Neuronal stem cell (in vitro differentiated cells): ENCODE measurements around the gene CCDC47.

Source experiments
- DNase-seq: peaks from one replicate; pipeline ENCODE4 v3.0.0-alpha.2; 2013; ENCODE audit warnings: low spot score
- H2AFZ ChIP-seq: one replicate; pipeline ENCODE4 v1.6.1; 2013; ENCODE audit warnings: mild to moderate bottlenecking, low read length, inconsistent platforms
- H2AK5ac ChIP-seq: 2 replicates; pipeline ENCODE4 v1.6.1; 2013; ENCODE audit warnings: low read depth, mild to moderate bottlenecking, inconsistent platforms, low read length, moderate library complexity, mixed read lengths
- H2BK120ac ChIP-seq: 2 replicates; pipeline ENCODE4 v1.6.1; 2013; ENCODE audit warnings: low read depth, mild to moderate bottlenecking, inconsistent platforms, low read length, moderate library complexity, mixed read lengths
- H2BK12ac ChIP-seq: one replicate; pipeline ENCODE4 v1.6.1; 2013; ENCODE audit warnings: low read length, inconsistent platforms
- H2BK15ac ChIP-seq: 2 replicates; pipeline ENCODE4 v1.6.1; 2013; ENCODE audit warnings: mild to moderate bottlenecking, low read length, inconsistent platforms, mixed read lengths
- H2BK5ac ChIP-seq: one replicate; pipeline ENCODE4 v1.6.1; 2013; ENCODE audit warnings: inconsistent platforms, mild to moderate bottlenecking, low read length, moderate library complexity
- H3K14ac ChIP-seq: one replicate; pipeline ENCODE4 v1.6.1; 2013; ENCODE audit warnings: low read length, inconsistent platforms
- H3K18ac ChIP-seq: 2 replicates; pipeline ENCODE4 v1.6.1; 2013; ENCODE audit warnings: low read length, inconsistent platforms
- H3K23ac ChIP-seq: 2 replicates; pipeline ENCODE4 v1.6.1; 2013; ENCODE audit warnings: low read depth, mild to moderate bottlenecking, mixed read lengths, low read length, inconsistent platforms; ENCODE audit not compliant: poor library complexity
- H3K27ac ChIP-seq: replicated peaks from 3 replicates; pipeline ENCODE4 v1.5.1; 2013; ENCODE audit warnings: low read length, inconsistent platforms
- H3K27me3 ChIP-seq, 3 experiments: 2 replicates each; pipeline ENCODE4 v1.6.1; 2013; ENCODE audit warnings: low read length in 3 of 3, mild to moderate bottlenecking in 2 of 3, inconsistent platforms in 1 of 3, low read depth in 1 of 3, mixed read lengths in 1 of 3, moderate library complexity in 1 of 3; ENCODE audit not compliant: control insufficient read depth in 3 of 3, insufficient read depth in 3 of 3
- H3K36me3 ChIP-seq, 2 donors: replicated peaks in 1 of 2; 2 replicates each; pipeline ENCODE4 v1.6.1; 2013; ENCODE audit warnings: low read length in 2 of 2; ENCODE audit not compliant: control insufficient read depth in 2 of 2, insufficient read depth in 2 of 2
- H3K4ac ChIP-seq: 2 replicates; pipeline ENCODE4 v1.6.1; 2013; ENCODE audit warnings: inconsistent platforms, mild to moderate bottlenecking, low read length, moderate library complexity
- H3K4me1 ChIP-seq, 2 donors: 1 replicate in 1 of 2; 2 replicates in 1 of 2; pipeline ENCODE4 v1.6.1; 2013; ENCODE audit warnings: low read length in 2 of 2, low read depth in 1 of 2; ENCODE audit not compliant: control insufficient read depth in 2 of 2, insufficient read depth in 1 of 2
- H3K4me2 ChIP-seq: one replicate; pipeline ENCODE4 v1.6.1; 2013; ENCODE audit warnings: mild to moderate bottlenecking, low read length, inconsistent platforms; ENCODE audit not compliant: insufficient read depth, poor library complexity, severe bottlenecking
- H3K4me3 ChIP-seq, 2 donors: 2 replicates each; pipeline ENCODE4 v1.5.1; 2013; ENCODE audit warnings: low read length in 2 of 2, mild to moderate bottlenecking in 2 of 2, inconsistent platforms in 1 of 2, moderate library complexity in 1 of 2
- H3K79me1 ChIP-seq: one replicate; pipeline ENCODE4 v1.6.1; 2013; ENCODE audit warnings: low read depth, mild to moderate bottlenecking, inconsistent platforms, low read length, moderate library complexity
- H3K9ac ChIP-seq: one replicate; pipeline ENCODE4 v1.6.1; 2013; ENCODE audit warnings: mild to moderate bottlenecking, low read depth, low read length, inconsistent platforms; ENCODE audit not compliant: poor library complexity
- H3K9me3 ChIP-seq, 2 donors: replicated peaks in 1 of 2; 2 replicates each; pipeline versions ENCODE3 to v1.6.1; 2013; ENCODE audit warnings: low read length in 2 of 2, mild to moderate bottlenecking in 2 of 2, inconsistent platforms in 1 of 2, low read depth in 1 of 2, mixed read lengths in 1 of 2, moderate library complexity in 1 of 2; ENCODE audit not compliant: control insufficient read depth in 2 of 2, insufficient read depth in 1 of 2
- H4K8ac ChIP-seq: one replicate; pipeline ENCODE4 v1.6.1; 2013; ENCODE audit warnings: low read depth, mild to moderate bottlenecking, inconsistent platforms, low read length, moderate library complexity
- H4K91ac ChIP-seq: one replicate; pipeline ENCODE4 v1.6.1; 2013; ENCODE audit warnings: low read length, low read depth, mild to moderate bottlenecking, inconsistent platforms; ENCODE audit not compliant: poor library complexity
- WGBS, 2 donors: extraction: QIAGEN DNeasy Blood & Tissue Kit; methylation state at CpG; one replicate each; pipeline ENCODE4 v1.1.7; 2013; ENCODE audit warnings: missing lambda C conversion rate in 2 of 2, mixed read lengths in 1 of 2; ENCODE audit not compliant: insufficient read length in 2 of 2, insufficient replicate concordance in 1 of 2; ENCODE audit errors: extremely low coverage in 2 of 2; 5-methylcytosine and 5-hydroxymethylcytosine counted together

CCDC47 gene

DNA sequence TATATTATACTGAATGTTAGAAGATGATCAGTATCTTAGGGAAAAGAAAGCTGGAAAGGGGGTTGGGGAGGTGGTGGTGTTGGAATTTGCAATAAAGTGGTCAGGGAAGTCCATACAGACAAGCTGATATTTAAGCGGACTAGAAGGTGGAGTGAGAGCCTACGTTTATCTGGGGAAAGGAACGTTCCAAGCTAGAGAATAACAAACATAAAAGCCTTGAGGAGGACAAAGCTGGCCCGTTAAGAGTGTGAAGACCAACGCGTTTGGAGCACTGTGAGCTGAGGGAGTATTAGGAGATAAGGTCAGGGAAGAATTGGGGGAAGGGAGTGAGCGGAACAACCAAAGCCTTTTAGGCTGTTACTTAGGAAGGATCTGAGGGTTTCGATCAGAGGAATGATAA is 2.0 kb upstream of the CCDC47 start:
- Histone ChIP-seq H3K27me3 (no peaks in the 10 kb centered on the region), H3K14ac (no peak overlapping the region), H4K8ac (no peak overlapping the region), H4K91ac (no peak overlapping the region), H2AK5ac (no peak overlapping the region), H2AFZ (no peak overlapping the region), H3K23ac (no peak overlapping the region), H3K9ac (no peak overlapping the region), H2BK5ac (no peak overlapping the region), H3K18ac (no peak overlapping the region), H2BK120ac (no peak overlapping the region), H3K36me3 (peaks cover 6 to 49% of the 10 kb centered on the region in 2 donors), H3K9me3 (no peaks in the 10 kb centered on the region), H3K4me1 (peaks cover 3 to 6% of the 10 kb centered on the region in 2 donors), H3K79me1 (peaks cover 5% of the 10 kb centered on the region), H2BK12ac (no peak overlapping the region), H3K4me2 (peak overlapping the region; percentile 75), H3K4me3 (peak overlapping the region; percentile 84 to 99), H3K4ac (no peak overlapping the region), H2BK15ac (no peak overlapping the region), H3K27ac (no peak overlapping the region)
- no peak for DNase-seq
- WGBS, 2 donors, result no CpG with 5 or more reads among the region's 8 CpGs

DNA sequence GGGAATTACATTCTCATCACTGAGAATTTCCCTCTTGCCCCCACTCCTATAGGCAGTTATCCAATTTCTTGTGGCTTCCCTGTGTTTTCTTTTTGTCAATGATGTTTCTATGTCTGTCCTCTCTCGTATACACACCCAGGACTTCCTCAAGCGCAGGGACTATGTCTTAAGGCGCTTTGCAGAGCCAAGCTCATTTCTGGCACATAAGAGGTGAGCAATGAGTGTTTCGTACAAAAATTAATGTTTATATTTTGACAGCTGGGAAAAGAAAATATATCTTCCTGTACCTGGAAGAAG is 1.5 kb upstream of the CCDC47 start:
- Histone ChIP-seq H3K23ac (no peak overlapping the region), H3K14ac (no peak overlapping the region), H2BK15ac (no peak overlapping the region), H3K4me1 (peaks cover 3 to 6% of the 10 kb centered on the region in 2 donors), H2AFZ (no peak overlapping the region), H3K36me3 (peaks cover 6 to 48% of the 10 kb centered on the region in 2 donors), H3K27ac (no peak overlapping the region), H3K9me3 (no peaks in the 10 kb centered on the region), H2BK12ac (no peak overlapping the region), H3K9ac (no peak overlapping the region), H3K4me3 (peak overlapping the region; percentile 84 to 99), H2BK120ac (no peak overlapping the region), H4K8ac (no peak overlapping the region), H2AK5ac (no peak overlapping the region), H3K4ac (no peak overlapping the region), H4K91ac (no peak overlapping the region), H3K79me1 (peaks cover 5% of the 10 kb centered on the region), H2BK5ac (no peak overlapping the region), H3K18ac (no peak overlapping the region), H3K4me2 (peak overlapping the region; percentile 75), H3K27me3 (no peaks in the 10 kb centered on the region)
- no CpG with 5 or more reads among the region's 4 CpGs for whole genome bisulfite sequencing, 2 donors
- no peak for DNase-seq

DNA sequence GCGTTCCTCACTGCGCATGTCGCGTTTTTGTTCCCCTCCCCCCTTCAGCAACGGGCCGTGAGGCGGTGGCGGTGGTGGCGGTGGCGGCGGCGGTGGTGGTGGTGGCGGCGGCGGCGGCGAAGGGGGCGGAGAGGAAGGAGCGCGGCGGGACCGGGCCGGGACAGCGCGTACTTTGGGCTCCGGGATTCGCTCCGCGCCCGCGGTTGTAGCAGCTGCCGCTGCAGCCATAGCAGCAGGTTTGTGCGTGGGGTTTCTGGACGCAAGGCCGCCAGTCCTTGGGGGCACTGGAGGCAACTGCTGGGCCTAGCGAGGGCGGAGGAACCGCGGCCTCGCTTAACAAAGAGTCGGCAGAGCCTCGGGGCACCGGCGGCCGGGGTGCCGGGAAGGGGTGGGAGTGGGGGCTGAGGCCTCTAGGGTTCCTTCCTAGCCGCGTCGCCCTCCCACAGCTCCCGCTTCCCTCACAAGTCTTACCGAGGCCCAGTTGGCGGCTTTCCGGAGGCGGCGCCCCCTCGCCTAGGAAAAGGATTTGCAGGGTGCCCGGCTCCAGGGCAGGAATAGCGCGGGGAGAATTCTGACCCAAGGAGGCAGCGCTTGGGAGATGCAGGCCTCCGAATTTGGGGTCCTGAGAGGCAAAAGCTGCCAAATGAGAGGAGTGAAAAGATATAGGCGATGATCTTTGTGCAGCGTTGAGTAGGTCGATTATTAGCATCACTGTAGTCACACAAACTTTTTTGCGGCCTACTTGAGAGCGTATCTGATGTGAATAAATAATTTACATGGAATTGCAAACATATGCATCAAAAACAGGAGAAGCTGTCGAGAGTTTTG is 958 bp upstream of the CCDC47 start, which contains the start of gene DDX42:
Gene DDX42, plus strand, starts transcription at position 30 of the 828 bp plus-strand sequence. CDS start 12,880 bp downstream, outside the sequence.
- no CpG with 5 or more reads among the region's 67 CpGs for WGBS, 2 donors
- Histone ChIP-seq H3K4me2 (peak within 1 kb of the TSS; percentile 75), H3K27ac (peak within 1 kb of the TSS; percentile 94), H3K9me3 (no peaks in the 10 kb centered on the region), H2BK120ac (no peak within 1 kb of the TSS), H2BK5ac (peak within 1 kb of the TSS; percentile 73), H3K23ac (peak within 1 kb of the TSS; percentile 92), H2BK15ac (peak within 1 kb of the TSS; percentile 62), H3K9ac (peak within 1 kb of the TSS; percentile 93), H3K4me1 (peaks cover 3 to 6% of the 10 kb centered on the region in 2 donors), H3K4ac (no peak within 1 kb of the TSS), H3K79me1 (peaks cover 5% of the 10 kb centered on the region), H2BK12ac (no peak within 1 kb of the TSS), H3K36me3 (peaks cover 6 to 43% of the 10 kb centered on the region in 2 donors), H2AK5ac (peak within 1 kb of the TSS; percentile 21), H4K8ac (no peak within 1 kb of the TSS), H3K27me3 (no peaks in the 10 kb centered on the region), H3K18ac (peak within 1 kb of the TSS; percentile 99), H3K4me3 (peak within 1 kb of the TSS; percentile 84 to 99), H4K91ac (peak within 1 kb of the TSS; percentile 65), H2AFZ (peak within 1 kb of the TSS; percentile 85), H3K14ac (peak within 1 kb of the TSS; percentile 86)
- DNase-seq, result no peak

DNA sequence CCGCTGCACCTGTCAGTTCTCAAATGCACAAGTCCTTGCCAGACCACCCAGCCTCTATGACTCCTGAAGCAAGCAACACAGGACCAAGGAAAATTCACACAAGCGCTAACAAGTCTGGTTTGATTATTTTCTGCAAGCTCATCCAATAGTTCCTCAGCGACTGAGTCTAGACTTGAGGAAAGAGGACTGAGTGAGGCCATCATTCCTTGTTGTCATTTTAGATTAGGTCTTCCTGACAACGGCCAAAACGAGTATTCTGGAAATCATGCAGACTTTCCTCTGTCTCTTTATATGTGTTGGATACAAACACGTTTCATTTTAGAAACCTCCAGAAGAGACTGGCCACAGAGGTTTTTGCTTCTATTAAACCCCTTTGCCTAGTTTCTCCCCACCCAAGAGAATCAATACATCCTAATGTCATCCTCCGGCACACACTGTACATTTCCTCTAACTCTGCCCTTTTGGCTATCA is 561 bp downstream of the CCDC47 start:
- Histone ChIP-seq H3K23ac (no peak overlapping the region), H3K79me1 (peaks cover 5% of the 10 kb centered on the region), H3K27ac (peak overlapping the region; percentile 83), H3K4me1 (peaks cover 3 to 6% of the 10 kb centered on the region in 2 donors), H2BK5ac (no peak overlapping the region), H3K4ac (no peak overlapping the region), H2AFZ (peak overlapping the region; percentile 85), H3K4me2 (peak overlapping the region; percentile 69), H3K27me3 (no peaks in the 10 kb centered on the region), H2BK120ac (no peak overlapping the region), H3K9ac (peak overlapping the region; percentile 93), H3K14ac (no peak overlapping the region), H3K9me3 (no peaks in the 10 kb centered on the region), H2BK15ac (no peak overlapping the region), H3K4me3 (peak overlapping the region; percentile 84 to 98), H3K18ac (no peak overlapping the region), H2AK5ac (no peak overlapping the region), H3K36me3 (peaks cover 4 to 43% of the 10 kb centered on the region in 2 donors), H4K91ac (no peak overlapping the region), H2BK12ac (no peak overlapping the region), H4K8ac (no peak overlapping the region)
- DNase-seq, result no peak
- WGBS, 2 donors, result no CpG with 5 or more reads among the region's 7 CpGs
